ENCODE results near the gene ACMSD.

DNA sequence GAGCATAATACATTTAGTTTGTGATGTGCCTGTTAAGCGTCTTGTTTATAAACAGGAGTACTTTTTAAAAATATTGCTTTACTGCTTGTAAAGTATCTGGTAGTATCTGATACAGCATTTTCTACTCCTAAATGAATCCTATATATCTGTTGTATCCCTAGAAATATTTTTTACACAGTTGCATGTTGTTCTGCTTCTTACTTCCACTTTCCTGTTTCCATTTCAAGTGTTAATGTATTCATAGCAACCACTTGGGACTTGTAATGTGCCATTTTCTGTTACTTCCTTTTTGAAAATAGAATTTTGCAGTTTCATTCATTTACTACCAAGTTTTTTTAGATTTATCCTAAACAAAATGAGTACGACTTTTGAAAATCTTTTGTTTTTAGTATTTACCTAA, 105.1 kb downstream of the ACMSD start:
- TF ChIP-seq, protein P1, sequence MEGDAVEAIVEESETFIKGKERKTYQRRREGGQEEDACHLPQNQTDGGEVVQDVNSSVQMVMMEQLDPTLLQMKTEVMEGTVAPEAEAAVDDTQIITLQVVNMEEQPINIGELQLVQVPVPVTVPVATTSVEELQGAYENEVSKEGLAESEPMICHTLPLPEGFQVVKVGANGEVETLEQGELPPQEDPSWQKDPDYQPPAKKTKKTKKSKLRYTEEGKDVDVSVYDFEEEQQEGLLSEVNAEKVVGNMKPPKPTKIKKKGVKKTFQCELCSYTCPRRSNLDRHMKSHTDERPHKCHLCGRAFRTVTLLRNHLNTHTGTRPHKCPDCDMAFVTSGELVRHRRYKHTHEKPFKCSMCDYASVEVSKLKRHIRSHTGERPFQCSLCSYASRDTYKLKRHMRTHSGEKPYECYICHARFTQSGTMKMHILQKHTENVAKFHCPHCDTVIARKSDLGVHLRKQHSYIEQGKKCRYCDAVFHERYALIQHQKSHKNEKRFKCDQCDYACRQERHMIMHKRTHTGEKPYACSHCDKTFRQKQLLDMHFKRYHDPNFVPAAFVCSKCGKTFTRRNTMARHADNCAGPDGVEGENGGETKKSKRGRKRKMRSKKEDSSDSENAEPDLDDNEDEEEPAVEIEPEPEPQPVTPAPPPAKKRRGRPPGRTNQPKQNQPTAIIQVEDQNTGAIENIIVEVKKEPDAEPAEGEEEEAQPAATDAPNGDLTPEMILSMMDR (IDR thresholded peaks at IDR 0.05): no peak
- TF ChIP-seq POLR2AphosphoS5 (IDR thresholded peaks at IDR 0.05): no peak

Data from prostate gland (tissue), 2 donors.